ENCODE measurements around the gene KIAA1671.

KIAA1671 gene

GRCh38 chr22:25187469-25187868 lies 235.0 kb downstream of the KIAA1671 start:
- TF ChIP-seq CTCF (IDR thresholded peaks at IDR 0.05; ENCODE audit: borderline replicate concordance, control extremely low read depth, extremely low read depth, insufficient read depth, missing control alignments) = no peak

GRCh38 chr22:25192406-25192805 lies 239.9 kb downstream of the KIAA1671 start:
- in situ Hi-C loops (cut with MboI; ENCODE audit: low sequenced_read_pairs, unreplicated experiment) = no loop called here

More at GRCh38 chr22:25187469-25187868, 235.0 kb downstream of the KIAA1671 start:
- no peak for DNase-seq (ENCODE audit: low spot score)
- in situ Hi-C loops (cut with MboI; ENCODE audit: low sequenced_read_pairs, unreplicated experiment) = no loop called here

GRCh38 chr22:25193130-25193529 lies 240.6 kb downstream of the KIAA1671 start:
- in situ Hi-C loops (cut with MboI; ENCODE audit: low sequenced_read_pairs, unreplicated experiment) = no loop called here
- TF ChIP-seq CTCF (IDR thresholded peaks at IDR 0.05; ENCODE audit: borderline replicate concordance, control extremely low read depth, extremely low read depth, insufficient read depth, missing control alignments) = no peak
- DNase-seq (ENCODE audit: low spot score) = no peak

More at GRCh38 chr22:25192406-25192805, 239.9 kb downstream of the KIAA1671 start:
- DNase-seq (ENCODE audit: low spot score) = no peak
- TF ChIP-seq CTCF (IDR thresholded peaks at IDR 0.05; ENCODE audit: borderline replicate concordance, control extremely low read depth, extremely low read depth, insufficient read depth, missing control alignments) = no peak

GRCh38 chr22:25193548-25193947 lies 241.0 kb downstream of the KIAA1671 start:
- TF ChIP-seq CTCF (IDR thresholded peaks at IDR 0.05; ENCODE audit: borderline replicate concordance, control extremely low read depth, extremely low read depth, insufficient read depth, missing control alignments) = no peak
- no peak for DNase-seq (ENCODE audit: low spot score)
- in situ Hi-C loops (cut with MboI; ENCODE audit: low sequenced_read_pairs, unreplicated experiment) = no loop called here

- in situ Hi-C loops (cut with MboI; ENCODE audit: low sequenced_read_pairs, unreplicated experiment) = no loop called here
- no peak for DNase-seq (ENCODE audit: low spot score)
Measured at GRCh38 chr22:25196326-25196725, 243.8 kb downstream of the KIAA1671 start.

GRCh38 chr22:25197340-25197739 lies 244.8 kb downstream of the KIAA1671 start:
- TF ChIP-seq CTCF (IDR thresholded peaks at IDR 0.05; ENCODE audit: borderline replicate concordance, control extremely low read depth, extremely low read depth, insufficient read depth, missing control alignments) = no peak
- in situ Hi-C loops (cut with MboI; ENCODE audit: low sequenced_read_pairs, unreplicated experiment) = no loop called here
- DNase-seq (ENCODE audit: low spot score) = no peak

More at GRCh38 chr22:25196326-25196725, 243.8 kb downstream of the KIAA1671 start:
- TF ChIP-seq CTCF (IDR thresholded peaks at IDR 0.05; ENCODE audit: borderline replicate concordance, control extremely low read depth, extremely low read depth, insufficient read depth, missing control alignments) = no peak

Data from GM13976 (cell line).